NCI-H774 (cell line): ENCODE measurements around the gene NME1.

ENCODE experiments used
- DNase-seq: peaks from one replicate; lab custom pipeline; 2025; lab: John Stamatoyannopoulos, UW

NME1 gene

DNA sequence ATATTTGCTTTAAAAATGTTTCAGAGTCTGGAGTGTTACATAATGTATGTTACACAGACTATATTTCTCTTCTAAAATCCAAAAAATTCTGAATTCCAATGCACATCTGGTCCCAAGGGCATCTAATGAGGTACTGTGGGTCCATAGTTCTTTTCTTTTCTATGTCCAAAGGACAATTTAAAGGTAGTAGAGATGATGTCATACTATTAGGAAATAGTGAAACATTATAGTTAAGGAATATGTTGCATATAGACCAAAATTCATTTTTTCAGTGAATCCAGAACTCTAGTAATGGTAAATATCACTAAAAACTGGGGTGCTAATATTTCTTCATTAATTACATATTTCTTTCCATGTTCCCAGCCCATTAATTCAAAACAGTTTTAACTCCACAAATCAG lies 35.8 kb downstream of the NME1 start:
- no peak for DNase-seq

DNA sequence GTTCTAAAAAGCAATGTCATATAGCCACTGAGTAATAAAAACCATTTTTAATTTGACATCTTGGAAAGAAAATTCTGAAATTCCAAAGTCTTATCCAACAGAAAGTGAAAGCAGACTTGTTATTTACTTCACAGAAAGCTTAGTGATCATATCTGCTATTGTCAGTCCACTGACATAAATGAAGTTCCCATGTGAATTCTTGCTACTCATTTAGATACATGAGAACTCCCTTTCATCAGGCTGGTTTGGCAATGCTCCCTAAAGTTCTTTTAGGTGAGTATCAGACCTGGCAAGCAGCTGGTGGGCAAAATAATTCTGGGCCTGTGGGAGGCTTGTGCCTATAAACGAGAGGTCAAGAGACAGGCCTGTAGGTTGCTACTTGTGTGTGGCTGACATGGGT lies 36.3 kb downstream of the NME1 start:
- DNase-seq: no peak

DNA sequence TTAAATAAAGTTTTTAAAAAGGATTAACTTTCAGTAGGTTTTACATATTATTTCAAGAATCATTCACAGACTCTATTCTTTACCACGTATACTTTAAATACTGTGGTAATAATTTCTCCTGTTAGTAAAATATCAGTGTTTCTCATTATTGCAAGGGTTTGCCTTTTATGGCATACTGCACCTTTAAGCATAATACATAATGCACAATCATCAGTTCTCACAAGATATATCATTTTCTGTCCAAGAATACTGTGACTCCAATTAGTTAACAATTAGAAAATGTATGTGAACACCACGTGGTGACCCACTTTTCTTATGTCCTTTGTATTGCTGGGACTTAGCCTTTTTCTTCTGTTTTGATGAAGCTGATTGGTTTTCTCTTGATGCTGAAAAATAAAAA lies 38.5 kb downstream of the NME1 start:
- no peak for DNase-seq

DNA sequence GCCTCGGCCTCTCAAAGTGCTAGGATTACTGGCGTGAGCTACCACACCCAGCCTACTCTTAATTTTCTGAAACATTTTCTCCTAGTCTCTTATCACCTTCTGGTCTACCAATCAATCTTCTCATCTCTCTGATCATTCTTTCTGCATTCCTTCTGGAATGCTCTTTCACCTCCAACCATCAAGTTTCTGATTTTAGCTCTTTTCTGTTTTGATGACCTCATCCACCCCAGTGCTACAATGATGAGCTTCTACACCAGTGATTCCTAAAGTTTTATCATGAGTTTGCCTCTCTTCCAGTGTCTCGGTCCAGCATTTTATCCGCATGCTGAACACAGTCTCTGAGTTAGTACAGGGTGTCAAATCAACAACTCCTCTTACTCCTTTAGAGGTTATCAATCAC lies 44.4 kb downstream of the NME1 start:
- no peak for DNase-seq

DNA sequence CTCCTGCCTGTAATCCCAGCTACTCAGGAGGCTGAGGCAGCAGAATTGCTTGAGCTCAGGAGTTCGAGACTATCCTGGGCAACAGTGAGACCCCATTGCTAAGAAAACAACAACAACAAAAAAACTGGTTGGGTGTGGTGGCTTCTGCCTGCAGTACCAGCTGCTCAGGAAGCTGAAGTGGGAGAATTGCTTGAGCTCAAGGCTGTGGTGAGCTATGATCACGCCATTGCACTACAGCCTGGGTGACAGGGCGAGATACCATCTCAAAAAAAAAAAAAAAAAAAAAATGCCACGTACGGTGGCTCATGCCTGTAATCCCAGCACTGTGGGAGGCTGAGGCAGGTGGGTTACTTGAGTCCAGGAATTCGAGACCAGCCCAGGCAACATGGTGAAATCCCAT lies 46.9 kb downstream of the NME1 start:
- DNase-seq: no peak

DNA sequence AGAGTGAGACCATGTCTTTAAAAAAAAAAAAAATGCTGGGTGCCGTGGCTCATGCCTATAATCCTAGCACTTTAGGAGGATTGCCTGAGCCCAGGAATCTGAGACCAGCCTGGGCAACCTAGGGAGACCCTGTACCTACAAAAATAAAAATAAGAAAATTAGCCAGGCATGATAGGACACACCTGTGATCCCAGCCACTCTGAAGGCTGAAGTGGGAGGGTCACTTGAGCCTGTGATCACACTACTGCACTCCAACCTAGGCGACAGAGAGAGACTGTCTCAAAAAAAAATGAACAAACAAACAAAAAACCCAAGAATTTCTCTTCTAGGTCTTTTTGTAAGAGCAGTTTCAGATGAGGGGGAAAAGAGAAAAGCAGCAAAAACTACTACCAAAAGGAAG lies 47.5 kb downstream of the NME1 start:
- DNase-seq: no peak

GRCh38 chr17:51203838-51204237 lies 50.5 kb downstream of the NME1 start:
- DNase-seq: no peak
